C1 segment of cervical spinal cord (tissue), 14 donors: ENCODE results near the gene SEMG1.
A peak's percentile ranks its signal among the peaks of the same experiment; 100 is the strongest.

Experiments
- DNase-seq, 14 donors: peaks; one replicate each; lab custom pipeline; 2025; lab: John Stamatoyannopoulos, UW

The SEMG1 gene

GRCh38 chr20:45206725-45207124 lies at the start of gene SEMG1:
SEMG1 (plus strand) TSS chr20:45207033; CDS start chr20:45207054, 21 bp downstream.
- no peak for DNase-seq

- peak in 1 of 14 donors; percentile 2 for DNase-seq
Measured at GRCh38 chr20:45157962-45158361, 48.9 kb upstream of the SEMG1 start.

GRCh38 chr20:45163083-45163803 lies 43.6 kb upstream of the SEMG1 start:
- DNase-seq: no peak

GRCh38 chr20:45164906-45165305 lies 41.9 kb upstream of the SEMG1 start:
- no peak for DNase-seq

GRCh38 chr20:45173522-45173921 lies 33.3 kb upstream of the SEMG1 start:
- no peak for DNase-seq

GRCh38 chr20:45174434-45175364 lies 32.1 kb upstream of the SEMG1 start, which contains the start of gene PI3:
PI3 (plus strand) TSS chr20:45174902; CDS start chr20:45174923, 21 bp downstream.
- no peak for DNase-seq

GRCh38 chr20:45176526-45177267 lies 30.1 kb upstream of the SEMG1 start:
- DNase-seq: no peak

- DNase-seq: no peak
Measured at GRCh38 chr20:45179166-45179565, 27.7 kb upstream of the SEMG1 start.

- DNase-seq: no peak
Measured at GRCh38 chr20:45181639-45182038, 25.2 kb upstream of the SEMG1 start.

- DNase-seq: no peak
Measured at GRCh38 chr20:45183084-45183483, 23.7 kb upstream of the SEMG1 start.

- no peak for DNase-seq
Measured at GRCh38 chr20:45187693-45188092, 19.1 kb upstream of the SEMG1 start.

- no peak for DNase-seq
Measured at GRCh38 chr20:45189067-45189609, 17.7 kb upstream of the SEMG1 start.

- DNase-seq: no peak
Measured at GRCh38 chr20:45189861-45190260, 17.0 kb upstream of the SEMG1 start.

GRCh38 chr20:45191926-45192325 lies 14.9 kb upstream of the SEMG1 start:
- no peak for DNase-seq

- DNase-seq: no peak
Measured at GRCh38 chr20:45193331-45193730, 13.5 kb upstream of the SEMG1 start.

GRCh38 chr20:45209924-45210323 lies 3.1 kb downstream of the SEMG1 start:
- DNase-seq: no peak

- DNase-seq: no peak
Measured at GRCh38 chr20:45211569-45212474, 5.0 kb downstream of the SEMG1 start.

GRCh38 chr20:45212836-45213235 lies 6.0 kb downstream of the SEMG1 start:
- no peak for DNase-seq

- no peak for DNase-seq
Measured at GRCh38 chr20:45218124-45218523, 11.3 kb downstream of the SEMG1 start.

GRCh38 chr20:45218636-45219035 lies 11.8 kb downstream of the SEMG1 start:
- no peak for DNase-seq

GRCh38 chr20:45221076-45221475 lies 14.2 kb downstream of the SEMG1 start, which contains the start of gene SEMG2:
SEMG2 (plus strand) TSS chr20:45221373; CDS start chr20:45221390, 17 bp downstream.
- no peak for DNase-seq
